WTC11 (cell line): ENCODE measurements around the gene CCDC116. TPM values are rescaled to one million over a fixed set of nuclear protein-coding genes. Genes with fewer than 3 reads are reported as not detected.

Source experiments
- ATAC-seq: fragments of 200-7000 bp; cut with Tn5 transposase; 2 replicates; pipeline ENCODE4 v1.10.0; 2021; ENCODE audit warnings: mild to moderate bottlenecking, moderate library complexity
- CTCF ChIA-PET: fragments of 300-600 bp; sonication (Branson Sonifier 250); formaldehyde crosslinking; loops from one replicate; lab custom pipeline; 2021; ENCODE audit warnings: antibody characterized with exemption; lab: Charles Lee
- POLR2A ChIA-PET: fragments of 350-600 bp; sonication (Branson Sonifier 250); formaldehyde crosslinking; loops from one replicate; lab custom pipeline; 2021; ENCODE audit warnings: antibody characterized with exemption; lab: Charles Lee
- DNase-seq: peaks from one replicate; pipeline ENCODE4 v3.0.0; 2021; ENCODE audit warnings: low spot score
- H3K27ac Mint-ChIP-seq: 2 replicates; pipeline ENCODE4 v1.8.0; 2021; ENCODE audit warnings: mixed read lengths
- H3K27me3 Mint-ChIP-seq: 2 replicates; pipeline ENCODE4 v1.8.0; 2021; ENCODE audit warnings: low read depth, mild to moderate bottlenecking, moderate library complexity, mixed read lengths
- H3K36me3 Mint-ChIP-seq: 2 replicates; pipeline ENCODE4 v1.8.0; 2021; ENCODE audit warnings: mixed read lengths
- H3K4me1 Mint-ChIP-seq: 2 replicates; pipeline ENCODE4 v1.8.0; 2022; ENCODE audit warnings: mixed read lengths
- H3K4me3 Mint-ChIP-seq: 2 replicates; pipeline ENCODE4 v1.8.0; 2021; ENCODE audit warnings: mild to moderate bottlenecking, moderate library complexity, mixed read lengths
- H3K9me3 Mint-ChIP-seq: 2 replicates; pipeline ENCODE4 v1.8.0; 2021; ENCODE audit warnings: mixed read lengths
- ATF2 ChIP-seq: sonication (generic); formaldehyde crosslinking; IDR thresholded peaks from 2 replicates; pipeline ENCODE4 v1.8.1; 2022; ENCODE audit warnings: low read depth, missing genetic modification reagents, borderline replicate concordance
- CREB1 ChIP-seq: sonication (generic); formaldehyde crosslinking; IDR thresholded peaks from 2 replicates; pipeline ENCODE4 v1.8.0; 2023; ENCODE audit warnings: mild to moderate bottlenecking, missing genetic modification reagents
- CTCF ChIP-seq: fragments of 200-600 bp; IDR thresholded peaks from 2 replicates; pipeline ENCODE4 v1.8.0; 2022; ENCODE audit warnings: antibody characterized with exemption
- EMX1 ChIP-seq: fragments of 250-450 bp; sonication (Bioruptor Pico); IDR thresholded peaks from 2 replicates; pipeline ENCODE4 v1.8.0; 2021; ENCODE audit warnings: mild to moderate bottlenecking
- ETV6 ChIP-seq: sonication (generic); formaldehyde crosslinking; IDR thresholded peaks from 2 replicates; pipeline ENCODE4 v1.8.1; 2022; ENCODE audit warnings: mild to moderate bottlenecking, missing genetic modification reagents
- FOXJ3 ChIP-seq: sonication (generic); formaldehyde crosslinking; IDR thresholded peaks from 2 replicates; pipeline ENCODE4 v1.9.0; 2021; ENCODE audit warnings: missing genetic modification reagents, mild to moderate bottlenecking, borderline replicate concordance
- FOXK1 ChIP-seq: sonication (generic); formaldehyde crosslinking; IDR thresholded peaks from 2 replicates; pipeline ENCODE4 v1.8.0; 2022; ENCODE audit warnings: mild to moderate bottlenecking, moderate library complexity, missing genetic modification reagents
- GTF2I ChIP-seq: fragments of 250-450 bp; sonication (Bioruptor Pico); conservative IDR thresholded peaks from 2 replicates; pipeline ENCODE4 v1.4.0; 2021; ENCODE audit warnings: mild to moderate bottlenecking
- HMGA2 ChIP-seq: fragments of 250-450 bp; sonication (Bioruptor Pico); IDR thresholded peaks from 2 replicates; pipeline ENCODE4 v1.4.0; 2021; ENCODE audit warnings: mild to moderate bottlenecking, moderate library complexity
- IRF2 ChIP-seq: sonication (generic); formaldehyde crosslinking; IDR thresholded peaks from 2 replicates; pipeline ENCODE4 v1.8.0; 2022; ENCODE audit warnings: low read depth, missing genetic modification reagents, borderline replicate concordance
- KAT7 ChIP-seq: sonication (generic); formaldehyde crosslinking; IDR thresholded peaks from 2 replicates; pipeline ENCODE4 v1.8.1; 2023; ENCODE audit warnings: missing genetic modification reagents, mild to moderate bottlenecking, borderline replicate concordance
- MLX ChIP-seq: sonication (generic); formaldehyde crosslinking; IDR thresholded peaks from 2 replicates; pipeline ENCODE4 v1.8.1; 2023; ENCODE audit warnings: mild to moderate bottlenecking, missing genetic modification reagents, moderate library complexity
- MYBL2 ChIP-seq: sonication (generic); formaldehyde crosslinking; IDR thresholded peaks from 2 replicates; pipeline ENCODE4 v1.8.1; 2023; ENCODE audit warnings: mild to moderate bottlenecking, moderate library complexity, missing genetic modification reagents
- RELA ChIP-seq: sonication (generic); formaldehyde crosslinking; IDR thresholded peaks from 2 replicates; pipeline ENCODE4 v1.8.1; 2022; ENCODE audit warnings: missing genetic modification reagents, mild to moderate bottlenecking, borderline replicate concordance
- SMAD4 ChIP-seq: sonication (generic); formaldehyde crosslinking; IDR thresholded peaks from 2 replicates; pipeline ENCODE4 v1.8.0; 2022; ENCODE audit warnings: mild to moderate bottlenecking, missing genetic modification reagents
- TEAD4 ChIP-seq: sonication (generic); formaldehyde crosslinking; IDR thresholded peaks from 2 replicates; pipeline ENCODE4 v1.8.0; 2022; ENCODE audit warnings: mild to moderate bottlenecking, missing genetic modification reagents
- ZNF232 ChIP-seq: sonication (generic); formaldehyde crosslinking; IDR thresholded peaks from 2 replicates; pipeline ENCODE4 v1.8.0; 2022; ENCODE audit warnings: mild to moderate bottlenecking, missing genetic modification reagents
- ZNF263 ChIP-seq: sonication (generic); formaldehyde crosslinking; IDR thresholded peaks from 2 replicates; pipeline ENCODE4 v1.8.1; 2022; ENCODE audit warnings: low read depth, mild to moderate bottlenecking, moderate library complexity, missing genetic modification reagents
- ZSCAN18 ChIP-seq: fragments of 250-450 bp; sonication (Bioruptor Pico); IDR thresholded peaks from 2 replicates; pipeline ENCODE4 v2.1.2; 2022; ENCODE audit warnings: mild to moderate bottlenecking, moderate library complexity
- total RNA-seq: library from RNA; stranded (reverse); gene quantifications from 3 replicates; pipeline ENCODE4 v1.2.3, GENCODE V29; 2021
- TF ChIP-seq, protein P1 (sequence below): sonication (generic); formaldehyde crosslinking; IDR thresholded peaks from 2 replicates; pipeline ENCODE4 v1.8.1; 2023; ENCODE audit warnings: mild to moderate bottlenecking, missing genetic modification reagents
- TF ChIP-seq, protein P2 (sequence below): sonication (generic); formaldehyde crosslinking; IDR thresholded peaks from 2 replicates; pipeline ENCODE4 v1.8.1; 2022; ENCODE audit warnings: mild to moderate bottlenecking, moderate library complexity, missing genetic modification reagents

Gene CCDC116
- total RNA-seq, 1 experiment from 2014 or later, result 0.57 TPM

GRCh38 chr22:21683401-21683811, 50.8 kb downstream of the CCDC116 start:
- no peak overlapping the region for H3K4me3 Mint-ChIP-seq
- ChIA-PET CTCF (no interaction called here), POLR2A (no interaction called here)
- peaks cover 19% of the 10 kb centered on the region for H3K36me3 Mint-ChIP-seq
- ATAC-seq (no peak), DNase-seq (no peak)
- no peaks in the 10 kb centered on the region for H3K9me3 Mint-ChIP-seq
- no peaks in the 10 kb centered on the region for H3K27me3 Mint-ChIP-seq
- TF ChIP-seq ATF2 (no peak), MLX (CRISPR knock-in tag) (no peak)
- TF ChIP-seq, protein P1, sequence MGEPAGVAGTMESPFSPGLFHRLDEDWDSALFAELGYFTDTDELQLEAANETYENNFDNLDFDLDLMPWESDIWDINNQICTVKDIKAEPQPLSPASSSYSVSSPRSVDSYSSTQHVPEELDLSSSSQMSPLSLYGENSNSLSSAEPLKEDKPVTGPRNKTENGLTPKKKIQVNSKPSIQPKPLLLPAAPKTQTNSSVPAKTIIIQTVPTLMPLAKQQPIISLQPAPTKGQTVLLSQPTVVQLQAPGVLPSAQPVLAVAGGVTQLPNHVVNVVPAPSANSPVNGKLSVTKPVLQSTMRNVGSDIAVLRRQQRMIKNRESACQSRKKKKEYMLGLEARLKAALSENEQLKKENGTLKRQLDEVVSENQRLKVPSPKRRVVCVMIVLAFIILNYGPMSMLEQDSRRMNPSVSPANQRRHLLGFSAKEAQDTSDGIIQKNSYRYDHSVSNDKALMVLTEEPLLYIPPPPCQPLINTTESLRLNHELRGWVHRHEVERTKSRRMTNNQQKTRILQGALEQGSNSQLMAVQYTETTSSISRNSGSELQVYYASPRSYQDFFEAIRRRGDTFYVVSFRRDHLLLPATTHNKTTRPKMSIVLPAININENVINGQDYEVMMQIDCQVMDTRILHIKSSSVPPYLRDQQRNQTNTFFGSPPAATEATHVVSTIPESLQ (CRISPR knock-in tag), result no peak
- H3K4me1 Mint-ChIP-seq, result no peaks in the 10 kb centered on the region
- H3K27ac Mint-ChIP-seq, result no peak overlapping the region

- Mint-ChIP-seq H3K4me3 (no peak overlapping the region), H3K9me3 (no peaks in the 10 kb centered on the region), H3K27ac (no peak overlapping the region), H3K27me3 (no peaks in the 10 kb centered on the region), H3K4me1 (no peaks in the 10 kb centered on the region), H3K36me3 (peaks cover 21% of the 10 kb centered on the region; the same call in 1 of the 2 replicates)
- ATAC-seq (no peak), DNase-seq (no peak)
- ChIA-PET POLR2A (no interaction called here), CTCF (interaction anchor here (0.8 to 1.1 kb wide), 2 partner anchors 42 to 263 kb away, joined by 3 to 4 read pairs; partner anchors contain the start of gene SDF2L1)
- no peak for TF ChIP-seq KAT7
- no peak for TF ChIP-seq HMGA2 (CRISPR knock-in tag)
- no peak for TF ChIP-seq IRF2 (CRISPR knock-in tag)
Observed at GRCh38 chr22:21684492-21685163, 52.1 kb downstream of the CCDC116 start.

- TF ChIP-seq ETV6 (CRISPR knock-in tag) (no peak), TEAD4 (CRISPR knock-in tag) (no peak), RELA (CRISPR knock-in tag) (no peak), CREB1 (CRISPR knock-in tag) (no peak), SMAD4 (CRISPR knock-in tag) (no peak)
- TF ChIP-seq, protein P2, sequence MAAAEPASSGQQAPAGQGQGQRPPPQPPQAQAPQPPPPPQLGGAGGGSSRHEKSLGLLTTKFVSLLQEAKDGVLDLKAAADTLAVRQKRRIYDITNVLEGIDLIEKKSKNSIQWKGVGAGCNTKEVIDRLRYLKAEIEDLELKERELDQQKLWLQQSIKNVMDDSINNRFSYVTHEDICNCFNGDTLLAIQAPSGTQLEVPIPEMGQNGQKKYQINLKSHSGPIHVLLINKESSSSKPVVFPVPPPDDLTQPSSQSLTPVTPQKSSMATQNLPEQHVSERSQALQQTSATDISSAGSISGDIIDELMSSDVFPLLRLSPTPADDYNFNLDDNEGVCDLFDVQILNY (CRISPR knock-in tag), result no peak
- ChIA-PET POLR2A (no interaction called here), CTCF (interaction anchor here (0.8 kb wide), 1 partner anchor 42 kb away, joined by 3 read pairs; the partner anchor contains the start of gene SDF2L1)
- Mint-ChIP-seq H3K27me3 (no peaks in the 10 kb centered on the region), H3K27ac (no peak overlapping the region), H3K36me3 (peaks cover 24% of the 10 kb centered on the region; the same call in 1 of the 2 replicates), H3K4me3 (no peak overlapping the region), H3K9me3 (no peaks in the 10 kb centered on the region), H3K4me1 (no peaks in the 10 kb centered on the region)
- DNase-seq (no peak), ATAC-seq (no peak)
Observed at GRCh38 chr22:21685164-21685513, 52.6 kb downstream of the CCDC116 start.

DNA sequence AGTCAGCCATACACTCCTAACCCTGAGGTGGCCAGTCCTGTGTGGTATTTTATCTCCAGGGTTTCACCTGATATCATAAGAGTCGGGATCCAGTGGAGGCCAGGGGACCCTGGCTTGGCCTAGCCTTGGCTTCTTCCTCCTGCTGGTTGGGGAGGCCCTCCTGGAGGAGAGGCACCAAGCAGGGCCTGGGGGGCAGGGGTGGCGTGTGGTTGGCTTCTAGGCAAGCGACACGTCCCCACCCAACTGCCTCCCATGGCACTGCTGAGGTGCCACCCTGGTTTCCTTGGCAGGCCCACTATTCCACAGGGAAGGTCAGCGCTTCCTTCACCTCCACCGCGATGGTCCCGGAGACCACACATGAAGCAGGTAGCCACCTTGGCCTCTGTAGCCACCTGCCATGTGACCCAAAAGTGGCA, 53.6 kb downstream of the CCDC116 start:
- Mint-ChIP-seq H3K27me3 (no peaks in the 10 kb centered on the region), H3K27ac (no peak overlapping the region), H3K4me3 (no peak overlapping the region), H3K4me1 (no peaks in the 10 kb centered on the region), H3K9me3 (no peaks in the 10 kb centered on the region), H3K36me3 (peaks cover 22% of the 10 kb centered on the region; the same call in 1 of the 2 replicates)
- ChIA-PET POLR2A (no interaction called here), CTCF (no interaction called here)
- DNase-seq (no peak), ATAC-seq (no peak)
- TF ChIP-seq ZNF232 (CRISPR knock-in tag) (no peak), EMX1 (CRISPR knock-in tag) (no peak), ZSCAN18 (CRISPR knock-in tag) (no peak), MYBL2 (CRISPR knock-in tag) (no peak), ZNF263 (CRISPR knock-in tag) (no peak), GTF2I (CRISPR knock-in tag) (no peak), FOXJ3 (CRISPR knock-in tag) (no peak), CTCF (no peak), FOXK1 (CRISPR knock-in tag) (no peak)
